ENCODE data around the gene SLC12A7. TPM values are rescaled to one million over a fixed set of nuclear protein-coding genes. Genes with fewer than 3 reads are reported as not detected.

Gene SLC12A7
- total RNA-seq, 4 donors from 2014 or later, result 18.8 to 28.7 (median 24.5) TPM

DNA sequence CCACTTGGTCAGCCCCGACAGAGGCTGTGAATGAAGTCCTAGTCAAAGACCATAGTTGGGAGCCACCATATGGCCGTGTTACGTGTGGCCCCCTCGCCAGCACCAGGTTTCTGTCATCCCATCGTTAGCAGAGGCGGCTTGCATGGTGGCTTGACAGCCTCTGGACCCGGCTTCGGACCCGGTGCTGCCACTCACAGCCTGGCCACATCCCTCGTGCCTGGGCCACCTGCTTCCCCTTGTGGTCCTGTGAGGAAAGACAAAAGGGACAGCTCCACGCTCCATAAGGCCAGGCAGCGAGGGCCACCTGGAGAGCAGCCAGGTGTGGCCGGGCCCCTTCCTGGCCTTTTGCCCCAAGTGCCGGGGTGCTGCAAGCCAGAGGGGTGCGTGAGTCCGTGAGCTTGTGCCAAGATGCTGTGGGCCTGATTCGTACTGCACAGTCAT lies 97.1 kb downstream of the SLC12A7 start:
- Histone ChIP-seq H3K4me3 (no peak overlapping the region), H3K9me3 (no peaks in the 10 kb centered on the region), H3K4me1 (peaks cover 0 to 9% (median 2%) of the 10 kb centered on the region in 3 donors), H3K36me3 (no peaks in the 10 kb centered on the region), H3K27ac (no peak overlapping the region), H3K27me3 (peaks cover 31% of the 10 kb centered on the region)
- no peak for ATAC-seq
- no CpG with 5 or more reads among the region's 17 CpGs for WGBS, 2 donors (ENCODE audit: low coverage in 1 of 2)
- TF ChIP-seq POLR2A (IDR thresholded peaks at IDR 0.05) (no peak), EP300 (IDR thresholded peaks at IDR 0.05) (no peak), POLR2AphosphoS5 (IDR thresholded peaks at IDR 0.05) (no peak)
- TF ChIP-seq, protein P1, sequence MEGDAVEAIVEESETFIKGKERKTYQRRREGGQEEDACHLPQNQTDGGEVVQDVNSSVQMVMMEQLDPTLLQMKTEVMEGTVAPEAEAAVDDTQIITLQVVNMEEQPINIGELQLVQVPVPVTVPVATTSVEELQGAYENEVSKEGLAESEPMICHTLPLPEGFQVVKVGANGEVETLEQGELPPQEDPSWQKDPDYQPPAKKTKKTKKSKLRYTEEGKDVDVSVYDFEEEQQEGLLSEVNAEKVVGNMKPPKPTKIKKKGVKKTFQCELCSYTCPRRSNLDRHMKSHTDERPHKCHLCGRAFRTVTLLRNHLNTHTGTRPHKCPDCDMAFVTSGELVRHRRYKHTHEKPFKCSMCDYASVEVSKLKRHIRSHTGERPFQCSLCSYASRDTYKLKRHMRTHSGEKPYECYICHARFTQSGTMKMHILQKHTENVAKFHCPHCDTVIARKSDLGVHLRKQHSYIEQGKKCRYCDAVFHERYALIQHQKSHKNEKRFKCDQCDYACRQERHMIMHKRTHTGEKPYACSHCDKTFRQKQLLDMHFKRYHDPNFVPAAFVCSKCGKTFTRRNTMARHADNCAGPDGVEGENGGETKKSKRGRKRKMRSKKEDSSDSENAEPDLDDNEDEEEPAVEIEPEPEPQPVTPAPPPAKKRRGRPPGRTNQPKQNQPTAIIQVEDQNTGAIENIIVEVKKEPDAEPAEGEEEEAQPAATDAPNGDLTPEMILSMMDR (IDR thresholded peaks at IDR 0.05), result no peak

DNA sequence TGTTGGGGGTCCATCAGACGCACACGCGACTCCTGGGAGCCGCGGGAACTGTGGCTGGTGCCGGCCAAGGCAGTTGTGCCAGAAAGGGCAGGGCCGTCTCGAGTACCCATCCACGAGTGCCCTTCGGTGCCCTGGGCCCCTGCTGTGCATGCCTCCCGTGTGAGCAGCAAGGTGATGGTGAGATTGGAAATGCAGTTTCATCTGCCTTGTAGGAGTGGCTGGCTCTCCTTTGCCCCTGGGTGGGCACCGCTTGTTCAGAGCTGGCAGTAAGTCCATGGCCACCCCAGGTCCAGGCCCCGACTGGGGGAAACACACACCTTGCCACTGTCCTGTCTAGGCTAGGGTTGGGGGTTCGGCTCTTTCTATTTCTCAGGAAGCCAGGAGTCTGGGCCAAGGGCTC lies 97.5 kb downstream of the SLC12A7 start:
- H3K27ac ChIP-seq, result no peak overlapping the region
- peaks cover 0 to 14% (median 6%) of the 10 kb centered on the region in 3 donors for H3K4me1 ChIP-seq
- peaks cover 35% of the 10 kb centered on the region for H3K27me3 ChIP-seq
- WGBS, 2 donors (ENCODE audit: low coverage in 1 of 2), result no CpG with 5 or more reads among the region's 14 CpGs
- TF ChIP-seq POLR2A (IDR thresholded peaks at IDR 0.05), result no peak
- TF ChIP-seq, protein P1 (IDR thresholded peaks at IDR 0.05), result no peak
- TF ChIP-seq POLR2AphosphoS5 (IDR thresholded peaks at IDR 0.05), result no peak
- TF ChIP-seq EP300 (IDR thresholded peaks at IDR 0.05), result no peak
- no peak for ATAC-seq
- no peak overlapping the region for H3K4me3 ChIP-seq
- no peaks in the 10 kb centered on the region for H3K36me3 ChIP-seq
- H3K9me3 ChIP-seq, result no peaks in the 10 kb centered on the region

DNA sequence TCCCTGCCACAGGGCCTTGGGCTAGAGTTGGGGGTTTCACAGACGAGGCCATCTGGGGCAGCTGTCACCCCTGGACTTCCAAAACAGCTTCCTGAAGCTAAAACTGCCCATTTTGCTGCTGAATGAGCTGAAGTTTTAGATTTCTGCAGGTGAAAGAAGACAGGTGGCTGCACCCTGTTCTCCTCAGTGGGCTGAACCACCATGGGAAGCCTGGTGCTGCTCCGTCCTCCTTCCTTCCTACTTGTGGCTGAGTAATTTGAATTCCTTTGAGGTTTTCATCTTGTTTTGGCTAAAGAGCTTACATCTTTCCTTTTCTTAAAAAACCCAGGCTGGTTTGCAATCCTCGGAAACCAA lies 97.9 kb downstream of the SLC12A7 start:
- no peak for ATAC-seq
- Histone ChIP-seq H3K36me3 (no peaks in the 10 kb centered on the region), H3K27ac (no peak overlapping the region), H3K27me3 (peaks cover 39% of the 10 kb centered on the region), H3K4me1 (peaks cover 0 to 18% (median 9%) of the 10 kb centered on the region in 3 donors), H3K9me3 (no peaks in the 10 kb centered on the region), H3K4me3 (no peak overlapping the region)
- TF ChIP-seq EP300 (IDR thresholded peaks at IDR 0.05) (no peak), POLR2A (IDR thresholded peaks at IDR 0.05) (no peak), POLR2AphosphoS5 (IDR thresholded peaks at IDR 0.05) (no peak)
- TF ChIP-seq, protein P1 (IDR thresholded peaks at IDR 0.05), result no peak
- WGBS, 2 donors (ENCODE audit: low coverage in 1 of 2), result 67 to 75% methylated on average over 1 to 2 of the region's 3 CpGs

DNA sequence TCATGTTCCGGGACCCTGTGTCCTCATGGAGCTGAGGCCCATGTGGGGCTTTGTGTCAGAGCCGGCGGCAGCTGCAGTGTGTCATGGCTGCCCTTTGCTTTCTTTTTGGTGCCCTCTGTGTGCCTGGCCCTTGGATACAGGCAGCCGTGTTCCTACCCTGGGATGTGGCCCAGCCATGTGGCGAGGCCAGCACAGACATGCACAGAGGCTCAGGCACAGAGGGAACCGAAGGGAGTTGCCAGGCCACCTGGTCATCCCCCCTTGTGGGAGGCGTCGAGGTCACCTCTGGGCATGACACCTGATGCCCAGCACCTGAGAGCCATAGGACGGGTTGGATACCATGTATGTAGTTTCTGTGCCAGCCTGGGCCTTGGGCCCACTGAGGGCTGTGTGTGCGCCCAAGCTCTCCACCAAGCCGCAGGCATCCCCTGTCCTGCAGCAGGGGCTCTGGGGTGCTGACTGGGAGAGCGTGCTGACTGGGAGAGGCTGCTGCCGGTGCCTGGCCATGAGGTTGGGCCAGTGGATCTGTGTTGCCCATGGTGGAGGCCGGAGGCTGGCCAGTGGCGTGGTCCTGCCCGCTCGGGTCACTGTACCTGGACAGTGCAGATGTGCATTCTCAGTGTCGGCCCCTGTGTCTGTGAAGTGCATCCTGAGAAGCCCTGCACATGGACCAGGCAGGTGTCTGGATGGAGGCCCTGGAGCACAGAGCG lies 98.5 kb downstream of the SLC12A7 start:
- no peak for ATAC-seq
- no peak for TF ChIP-seq POLR2A (IDR thresholded peaks at IDR 0.05)
- no peak for TF ChIP-seq EP300 (IDR thresholded peaks at IDR 0.05)
- TF ChIP-seq POLR2AphosphoS5 (IDR thresholded peaks at IDR 0.05), result no peak
- TF ChIP-seq, protein P1 (IDR thresholded peaks at IDR 0.05), result no peak
- Histone ChIP-seq H3K36me3 (no peaks in the 10 kb centered on the region), H3K9me3 (no peaks in the 10 kb centered on the region), H3K4me3 (no peak overlapping the region), H3K27me3 (peaks cover 45% of the 10 kb centered on the region), H3K4me1 (peaks cover 0 to 23% (median 9%) of the 10 kb centered on the region in 3 donors), H3K27ac (no peak overlapping the region)
- WGBS, 2 donors (ENCODE audit: low coverage in 1 of 2), result no CpG with 5 or more reads among the region's 19 CpGs

DNA sequence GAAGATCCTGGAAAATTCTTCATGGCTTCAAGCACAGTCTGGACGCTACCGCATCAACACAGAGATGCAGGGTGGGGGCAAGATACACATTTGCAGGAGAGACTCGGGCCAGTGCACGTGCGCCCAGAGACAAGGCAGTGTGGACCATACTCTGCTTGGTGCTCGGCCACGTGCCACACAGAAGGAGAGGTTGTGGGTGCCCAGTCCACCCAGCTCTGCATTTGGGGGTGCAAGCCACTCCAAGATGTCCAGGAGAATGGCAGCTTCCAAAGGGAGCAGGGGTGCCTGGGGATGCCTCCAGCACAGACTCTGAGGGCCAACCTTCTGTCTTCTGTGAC lies 99.0 kb downstream of the SLC12A7 start:
- Histone ChIP-seq H3K4me3 (no peak overlapping the region), H3K9me3 (no peaks in the 10 kb centered on the region), H3K27me3 (peaks cover 50% of the 10 kb centered on the region), H3K4me1 (peaks cover 0 to 28% (median 9%) of the 10 kb centered on the region in 3 donors), H3K27ac (no peak overlapping the region), H3K36me3 (no peaks in the 10 kb centered on the region)
- ATAC-seq, result no peak
- TF ChIP-seq EP300 (IDR thresholded peaks at IDR 0.05) (no peak), POLR2AphosphoS5 (IDR thresholded peaks at IDR 0.05) (no peak), POLR2A (IDR thresholded peaks at IDR 0.05) (no peak)
- TF ChIP-seq, protein P1 (IDR thresholded peaks at IDR 0.05), result no peak
- WGBS, 2 donors (ENCODE audit: low coverage in 1 of 2), result 47% methylated on average over 3 of the region's 7 CpGs; no CpG with 5 or more reads in 1 of the 2 donors
